K562 (cell line): ENCODE results near the gene TXLNA. TPM values are rescaled to one million over a fixed set of nuclear protein-coding genes. Genes with fewer than 3 reads are reported as not detected.

Experiments
- CBFA2T3 ChIP-seq: fragments of 450-650 bp; IDR thresholded peaks from 2 replicates; pipeline ENCODE4 v1.6.1; 2017
- CC2D1A ChIP-seq: fragments of 450-650 bp; IDR thresholded peaks from 2 replicates; pipeline ENCODE4 v1.6.1; 2017; ENCODE audit warnings: mild to moderate bottlenecking
- CREB1 ChIP-seq, 2 experiments: sonication (generic) in 1 of 2; formaldehyde crosslinking in 1 of 2; IDR thresholded peaks; 2 replicates each; pipeline versions ENCODE4 v1.6.1 to v1.8.0; 2012 to 2022; ENCODE audit warnings: inconsistent platforms in 1 of 2, mild to moderate bottlenecking in 1 of 2, missing genetic modification reagents in 1 of 2, moderate library complexity in 1 of 2
- EZH2 ChIP-seq: IDR thresholded peaks from 2 replicates; pipeline ENCODE4 v1.6.1; 2012; ENCODE audit warnings: low read depth, mild to moderate bottlenecking, inconsistent platforms, low read length, borderline replicate concordance
- FOXM1 ChIP-seq, 2 experiments: fragments of 450-650 bp in 1 of 2; sonication (generic) in 1 of 2; formaldehyde crosslinking in 1 of 2; IDR thresholded peaks; 2 replicates each; pipeline versions ENCODE4 v1.6.1 to v1.9.0; 2017 to 2022; ENCODE audit warnings: low read depth in 2 of 2, mild to moderate bottlenecking in 2 of 2, missing genetic modification reagents in 1 of 2, moderate library complexity in 1 of 2
- HDAC1 ChIP-seq, 2 experiments: fragments of 450-650 bp; IDR thresholded peaks; 2 replicates each; pipeline ENCODE4 v1.6.1; 2016 to 2017; ENCODE audit warnings: inconsistent platforms in 1 of 2, mild to moderate bottlenecking in 1 of 2, moderate library complexity in 1 of 2
- JUNB ChIP-seq: fragments of 450-650 bp; formaldehyde crosslinking; conservative IDR thresholded peaks from 2 replicates; pipeline ENCODE4 v1.4.0; 2020; ENCODE audit warnings: mild to moderate bottlenecking
- KAT8 ChIP-seq: fragments of 450-650 bp; IDR thresholded peaks from 2 replicates; pipeline ENCODE4 v1.6.1; 2016; ENCODE audit warnings: low read depth, mild to moderate bottlenecking
- KDM2B ChIP-seq: fragments of 250-450 bp; sonication (Bioruptor Pico); IDR thresholded peaks from 2 replicates; pipeline ENCODE4 v1.8.0; 2021; ENCODE audit warnings: mild to moderate bottlenecking, moderate library complexity
- MTA3 ChIP-seq: fragments of 450-650 bp; formaldehyde crosslinking; IDR thresholded peaks from 2 replicates; pipeline ENCODE4 v1.6.1; 2017; ENCODE audit warnings: mild to moderate bottlenecking, borderline replicate concordance
- NCOA4 ChIP-seq: fragments of 450-650 bp; IDR thresholded peaks from 2 replicates; pipeline ENCODE4 v1.6.1; 2018; ENCODE audit warnings: mild to moderate bottlenecking; ENCODE audit not compliant: partially characterized antibody
- PML ChIP-seq: IDR thresholded peaks from 2 replicates; pipeline ENCODE4 v1.6.1; 2012; ENCODE audit warnings: low read length, inconsistent platforms
- POLR2A ChIP-seq: fragments of 450-650 bp; conservative IDR thresholded peaks from 2 replicates; pipeline ENCODE4 v1.6.1; 2016
- RBM34 ChIP-seq: fragments of 200-400 bp; formaldehyde crosslinking; IDR thresholded peaks from 2 replicates; pipeline ENCODE4 v1.6.1; 2018; ENCODE audit warnings: low read length, borderline replicate concordance; ENCODE audit not compliant: insufficient read depth
- SIX5 ChIP-seq, 2 experiments: IDR thresholded peaks; 2 replicates each; pipeline ENCODE4 v1.6.1; 2011; ENCODE audit warnings: low read length in 2 of 2, borderline replicate concordance in 1 of 2, low read depth in 1 of 2, mild to moderate bottlenecking in 1 of 2, moderate library complexity in 1 of 2; ENCODE audit not compliant: insufficient read depth in 1 of 2
- STAG1 ChIP-seq: sonication (generic); formaldehyde crosslinking; IDR thresholded peaks from 2 replicates; pipeline ENCODE4 v1.5.0; 2020; ENCODE audit warnings: missing genetic modification reagents, borderline replicate concordance
- SUPT5H ChIP-seq: fragments of 450-650 bp; IDR thresholded peaks from 2 replicates; pipeline ENCODE4 v1.6.1; 2016
- UBTF ChIP-seq, 2 experiments: IDR thresholded peaks; 2 replicates each; pipeline ENCODE4 v1.6.1; 2012; ENCODE audit warnings: improper control_type of control experiment in 2 of 2, low read depth in 2 of 2, low read length in 2 of 2, borderline replicate concordance in 1 of 2
- USF1 ChIP-seq: sonication (generic); formaldehyde crosslinking; IDR thresholded peaks from 2 replicates; pipeline ENCODE4 v1.9.0; 2022; ENCODE audit warnings: mild to moderate bottlenecking, missing genetic modification reagents
- XRCC5 ChIP-seq: fragments of 200-400 bp; formaldehyde crosslinking; IDR thresholded peaks from 2 replicates; pipeline ENCODE4 v1.6.1; 2017; ENCODE audit warnings: low read depth, mild to moderate bottlenecking, low read length
- ZBTB9 ChIP-seq: fragments of 450-650 bp; formaldehyde crosslinking; IDR thresholded peaks from 2 replicates; pipeline ENCODE4 v1.4.0; 2020; ENCODE audit warnings: mild to moderate bottlenecking, moderate library complexity
- ZNF316 ChIP-seq: fragments of 450-650 bp; IDR thresholded peaks from 2 replicates; pipeline ENCODE4 v1.6.1; 2016
- polyA plus RNA-seq, 8 experiments: library from polyadenylated mRNA; depleted of rRNA in 4 of 8; stranded (reverse) in 5 of 8; unstranded in 3 of 8; fragments of >200 nt; fragmentation: Nextera tagmentation in 2 of 8; fragmentation: Illumina TruSeq in 1 of 8; extraction: Ambion mirVana in 2 of 8; extraction: Trizol in 1 of 8; gene quantifications; 2 replicates each; pipeline versions ENCODE4 v1.2.1 to v1.2.3, GENCODE V29; 2011 to 2014; ENCODE audit warnings: inconsistent platforms in 1 of 8, missing spikeins in 1 of 8
- total RNA-seq, 7 experiments: library from RNA; depleted of rRNA in 6 of 7; stranded (reverse); fragments of >200 nt in 6 of 7; fragmentation: Illumina TruSeq in 2 of 7; extraction: Trizol in 2 of 7; gene quantifications; 2 replicates each; pipeline versions ENCODE4 v1.2.1 to v1.2.3, GENCODE V29; 2011 to 2021; ENCODE audit warnings: low replicate concordance in 1 of 7

Gene TXLNA
- total and polyA plus RNA-seq, 9 of the 15 experiments (the other 6 are each of a cell fraction or from before 2014, with no cell fraction given) = 9.2 to 54.5 (median 39.3) TPM

GRCh38 chr1:32215629-32216480 lies 36.4 kb downstream of the TXLNA start (continued):
- TF ChIP-seq UBTF (IDR thresholded peaks at IDR 0.05; ENCODE audit: borderline replicate concordance in 1 of 2, low read depth in 2 of 2, low read length in 2 of 2) = 0 out of 4 replicates have a peak, but pooled peaks of 1 of the 2 experiments have one; percentile 25
- TF ChIP-seq CREB1 (IDR thresholded peaks at IDR 0.05) = no peak
- TF ChIP-seq CREB1 (CRISPR knock-in tag; IDR thresholded peaks at IDR 0.05) = no peak
- no peak for TF ChIP-seq XRCC5
- TF ChIP-seq ZBTB9 = no peak
- TF ChIP-seq NCOA4 = no peak
- no peak for TF ChIP-seq KDM2B
- TF ChIP-seq MTA3 = peak; percentile 43; the same call in 1 of the 2 replicates
- no peak for TF ChIP-seq SIX5 (IDR thresholded peaks at IDR 0.05; ENCODE audit: borderline replicate concordance in 1 of 2, insufficient read depth in 1 of 2, low read depth in 1 of 2, low read length in 2 of 2)
- TF ChIP-seq FOXM1 (IDR thresholded peaks at IDR 0.05; ENCODE audit: low read depth) = no peak
- no peak for TF ChIP-seq FOXM1 (CRISPR knock-in tag; IDR thresholded peaks at IDR 0.05; ENCODE audit: low read depth)
- TF ChIP-seq HDAC1 (IDR thresholded peaks at IDR 0.05) = no peak
- no peak for TF ChIP-seq PML
- TF ChIP-seq ZNF316 = no peak
- TF ChIP-seq RBM34 = no peak
- no peak for TF ChIP-seq KAT8
- no peak for TF ChIP-seq CBFA2T3
- TF ChIP-seq POLR2A = no peak
- TF ChIP-seq EZH2 = no peak
- peak; percentile 62 for TF ChIP-seq CC2D1A
- peak; percentile 7; the same call in 1 of the 2 replicates for TF ChIP-seq USF1
- peak; percentile 81; the same call in 1 of the 2 replicates for TF ChIP-seq STAG1
- TF ChIP-seq SUPT5H = no peak
- no peak for TF ChIP-seq JUNB
